Neural cell (in vitro differentiated cells): Measurements from ENCODE around the gene HAND2.

Experiments used
- CTCF ChIP-seq: fragments of 450-650 bp; IDR thresholded peaks from 2 replicates; pipeline ENCODE4 v1.5.1; 2014; ENCODE audit warnings: antibody characterized with exemption, mild to moderate bottlenecking, moderate library complexity; ENCODE audit not compliant: poor library complexity, severe bottlenecking
- EP300 ChIP-seq: fragments of 450-650 bp; conservative IDR thresholded peaks from 2 replicates; pipeline ENCODE4 v1.6.1; 2014; ENCODE audit warnings: antibody characterized with exemption, mild to moderate bottlenecking, moderate library complexity; ENCODE audit not compliant: poor library complexity, severe bottlenecking
- EZH2 ChIP-seq: fragments of 200-600, 300-800 bp; shearing (Covaris generic), sonication (generic); IDR thresholded peaks from 2 replicates; pipeline ENCODE4 v1.6.1; 2014; ENCODE audit warnings: antibody characterized with exemption, low read length, borderline replicate concordance, mild to moderate bottlenecking; ENCODE audit not compliant: insufficient read depth, poor library complexity, severe bottlenecking
- MXI1 ChIP-seq: fragments of 450-650 bp; conservative IDR thresholded peaks from 2 replicates; pipeline ENCODE4 v1.6.1; 2014; ENCODE audit warnings: antibody characterized with exemption, mild to moderate bottlenecking; ENCODE audit not compliant: poor library complexity, severe bottlenecking
- POLR2AphosphoS5 ChIP-seq: IDR thresholded peaks from 2 replicates; pipeline ENCODE4 v1.6.1; 2012
- RAD21 ChIP-seq: fragments of 450-650 bp; conservative IDR thresholded peaks from 2 replicates; pipeline ENCODE4 v1.6.1; 2014; ENCODE audit warnings: antibody characterized with exemption, mild to moderate bottlenecking, moderate library complexity
- SMC3 ChIP-seq: fragments of 450-650 bp; conservative IDR thresholded peaks from 2 replicates; pipeline ENCODE4 v1.6.1; 2014; ENCODE audit warnings: antibody characterized with exemption, mild to moderate bottlenecking, moderate library complexity; ENCODE audit not compliant: poor library complexity
- TAF1 ChIP-seq: IDR thresholded peaks from 2 replicates; pipeline ENCODE4 v1.6.1; 2012; ENCODE audit warnings: low read depth
- TF ChIP-seq, protein P1 (sequence below): IDR thresholded peaks from 2 replicates; pipeline ENCODE4 v1.6.1; 2012; ENCODE audit warnings: borderline replicate concordance

DNA sequence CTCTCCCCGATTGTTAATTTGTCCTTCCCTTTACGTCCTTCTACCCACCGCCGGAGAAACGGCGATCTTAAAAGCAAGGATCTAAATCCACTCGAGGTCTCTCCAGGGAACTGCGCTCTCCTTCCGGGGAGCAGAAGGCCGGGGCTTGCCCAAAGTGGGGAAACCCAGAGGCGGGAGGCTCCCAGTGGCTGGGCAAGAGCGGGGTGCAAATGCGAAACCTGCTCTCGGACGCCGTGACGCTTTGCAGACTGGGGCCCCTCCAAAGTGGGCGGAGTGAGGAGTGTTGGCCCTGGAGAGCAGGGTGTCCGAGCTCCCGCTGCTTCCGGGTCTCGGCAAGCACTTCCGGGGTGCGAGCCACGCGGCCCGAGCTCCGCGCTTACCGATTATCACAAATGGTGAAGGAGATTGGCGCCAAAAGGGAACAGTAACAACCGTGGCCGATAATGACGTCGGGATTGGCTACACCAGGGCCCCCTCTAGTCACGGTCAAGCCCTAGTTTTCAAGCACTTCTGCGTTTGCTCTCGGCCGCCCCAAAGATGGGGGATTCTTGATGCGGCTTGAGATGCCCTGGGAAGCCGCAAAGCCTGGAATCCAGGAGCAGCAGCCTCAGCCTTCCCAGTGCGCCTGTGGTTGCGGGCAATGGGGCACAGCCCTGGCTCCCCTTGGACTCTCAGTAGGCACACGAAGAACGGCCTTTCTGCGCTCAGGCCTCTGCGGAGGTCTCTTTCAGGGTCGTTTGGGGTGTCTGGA, 29.0 kb downstream of the HAND2 start:
- TF ChIP-seq RAD21 (no peak), CTCF (no peak), EP300 (no peak), TAF1 (no peak), EZH2 (peak; percentile 53), POLR2AphosphoS5 (no peak), MXI1 (no peak), SMC3 (no peak)
- TF ChIP-seq, protein P1, sequence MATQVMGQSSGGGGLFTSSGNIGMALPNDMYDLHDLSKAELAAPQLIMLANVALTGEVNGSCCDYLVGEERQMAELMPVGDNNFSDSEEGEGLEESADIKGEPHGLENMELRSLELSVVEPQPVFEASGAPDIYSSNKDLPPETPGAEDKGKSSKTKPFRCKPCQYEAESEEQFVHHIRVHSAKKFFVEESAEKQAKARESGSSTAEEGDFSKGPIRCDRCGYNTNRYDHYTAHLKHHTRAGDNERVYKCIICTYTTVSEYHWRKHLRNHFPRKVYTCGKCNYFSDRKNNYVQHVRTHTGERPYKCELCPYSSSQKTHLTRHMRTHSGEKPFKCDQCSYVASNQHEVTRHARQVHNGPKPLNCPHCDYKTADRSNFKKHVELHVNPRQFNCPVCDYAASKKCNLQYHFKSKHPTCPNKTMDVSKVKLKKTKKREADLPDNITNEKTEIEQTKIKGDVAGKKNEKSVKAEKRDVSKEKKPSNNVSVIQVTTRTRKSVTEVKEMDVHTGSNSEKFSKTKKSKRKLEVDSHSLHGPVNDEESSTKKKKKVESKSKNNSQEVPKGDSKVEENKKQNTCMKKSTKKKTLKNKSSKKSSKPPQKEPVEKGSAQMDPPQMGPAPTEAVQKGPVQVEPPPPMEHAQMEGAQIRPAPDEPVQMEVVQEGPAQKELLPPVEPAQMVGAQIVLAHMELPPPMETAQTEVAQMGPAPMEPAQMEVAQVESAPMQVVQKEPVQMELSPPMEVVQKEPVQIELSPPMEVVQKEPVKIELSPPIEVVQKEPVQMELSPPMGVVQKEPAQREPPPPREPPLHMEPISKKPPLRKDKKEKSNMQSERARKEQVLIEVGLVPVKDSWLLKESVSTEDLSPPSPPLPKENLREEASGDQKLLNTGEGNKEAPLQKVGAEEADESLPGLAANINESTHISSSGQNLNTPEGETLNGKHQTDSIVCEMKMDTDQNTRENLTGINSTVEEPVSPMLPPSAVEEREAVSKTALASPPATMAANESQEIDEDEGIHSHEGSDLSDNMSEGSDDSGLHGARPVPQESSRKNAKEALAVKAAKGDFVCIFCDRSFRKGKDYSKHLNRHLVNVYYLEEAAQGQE, result no peak
